ENCODE data around the gene MAGEH1. TPM values are rescaled to one million over a fixed set of nuclear protein-coding genes. Genes with fewer than 3 reads are reported as not detected.
A peak's percentile ranks its signal among the peaks of the same experiment; 100 is the strongest.
"Not testable (repeated sequence)": the region's sequence is repeated elsewhere in the genome, so short reads cannot be mapped to it uniquely, and the experiment has no call there.

Gene MAGEH1
- total and polyA plus RNA-seq, 2 experiments from 2014 or later: 37.2 to 38.3 TPM

DNA sequence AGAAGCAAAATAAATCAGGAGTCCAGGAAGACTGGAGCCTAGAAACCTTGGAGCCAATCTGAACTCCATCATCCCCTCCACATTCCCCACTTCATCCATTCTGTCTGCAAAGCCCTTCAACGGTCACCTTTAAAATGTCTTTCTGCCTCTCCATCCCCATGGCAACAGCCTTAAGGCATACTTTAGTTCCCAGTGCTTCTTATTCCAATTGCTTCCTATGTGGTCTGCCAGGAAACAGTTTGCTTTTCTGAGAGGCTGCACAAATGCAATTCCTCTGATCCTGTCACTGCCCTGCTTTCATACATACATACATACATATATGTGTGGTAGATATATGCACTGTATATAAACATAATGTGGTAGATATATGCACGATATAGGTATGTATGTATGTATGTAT, 786 bp upstream of the MAGEH1 start:
- peak overlapping the region; percentile 94; the same call in 1 of the 2 replicates for H2AFZ ChIP-seq
- no peak for TF ChIP-seq EZH2phosphoT487 (IDR thresholded peaks at IDR 0.05; ENCODE audit: insufficient read depth, low read depth)
- no peak for TF ChIP-seq EZH2 (IDR thresholded peaks at IDR 0.05; ENCODE audit: insufficient read depth, poor library complexity, severe bottlenecking)
- no peaks in the 10 kb centered on the region for H3K4me1 ChIP-seq (ENCODE audit: insufficient read depth)
- H3K36me3 ChIP-seq (ENCODE audit: low read depth): no peaks in the 10 kb centered on the region
- H3K9me3 ChIP-seq (ENCODE audit: low read depth): no peaks in the 10 kb centered on the region
- no peak overlapping the region for H3K4me2 ChIP-seq (ENCODE audit: unreplicated experiment)
- peak overlapping the region; percentile 96 for H3K4me3 ChIP-seq
- H3K27ac ChIP-seq: peak overlapping the region; percentile 93; the same call in 1 of the 2 replicates
- peak overlapping the region; percentile 96; the same call in 1 of the 2 replicates for H3K9ac ChIP-seq
- H3K79me2 ChIP-seq (ENCODE audit: insufficient read depth): peaks cover 11% of the 10 kb centered on the region
- no peaks in the 10 kb centered on the region for H4K20me1 ChIP-seq (ENCODE audit: insufficient read depth)
- peak; percentile 4 for DNase-seq
- WGBS, 2 experiments (ENCODE audit: low coverage in 1 of 2, low lambda C conversion rate in 2 of 2, missing lambda C conversion rate in 2 of 2): 0 to 8% methylated on average over 2 of the region's 2 CpGs
- in situ Hi-C loops (cut with MboI): no loop called here
- no peaks in the 10 kb centered on the region for H3K27me3 ChIP-seq (replicated peaks; ENCODE audit: insufficient read depth)
- no peaks in the 10 kb centered on the region for H3F3A ChIP-seq (ENCODE audit: insufficient read depth)
- no peaks in the 10 kb centered on the region for H3K9me2 ChIP-seq (ENCODE audit: insufficient read depth)

DNA sequence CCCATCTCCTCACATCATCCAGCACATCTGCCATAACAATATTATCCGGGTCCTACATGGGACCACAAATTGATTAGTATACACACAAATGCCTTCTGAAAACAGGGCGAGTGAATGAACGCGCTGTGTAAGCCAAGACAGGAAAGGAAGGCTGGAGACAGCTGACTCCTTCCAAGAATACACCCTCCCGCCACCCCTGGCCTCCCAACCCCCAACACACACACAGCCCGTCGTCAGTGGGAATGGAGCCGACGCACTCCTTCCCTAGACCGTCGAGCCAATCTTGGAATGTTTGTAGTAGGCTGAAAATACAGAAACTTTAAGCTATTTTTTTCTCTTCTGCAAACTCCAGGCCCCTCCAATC, 319 bp upstream of the MAGEH1 start:
- WGBS, 2 experiments (ENCODE audit: low coverage in 1 of 2, low lambda C conversion rate in 2 of 2, missing lambda C conversion rate in 2 of 2): 0% methylated on average over 9 to 10 of the region's 11 CpGs
- H3K4me2 ChIP-seq (ENCODE audit: unreplicated experiment): peak overlapping the region; percentile 82
- peak overlapping the region; percentile 96 for H3K9ac ChIP-seq
- H3K27me3 ChIP-seq (replicated peaks; ENCODE audit: insufficient read depth): no peaks in the 10 kb centered on the region
- H3K27ac ChIP-seq: peak overlapping the region; percentile 93
- H3K79me2 ChIP-seq (ENCODE audit: insufficient read depth): peaks cover 11% of the 10 kb centered on the region
- no peaks in the 10 kb centered on the region for H4K20me1 ChIP-seq (ENCODE audit: insufficient read depth)
- peak overlapping the region; percentile 96 for H3K4me3 ChIP-seq
- peak overlapping the region; percentile 94 for H2AFZ ChIP-seq
- no peak for TF ChIP-seq EZH2phosphoT487 (IDR thresholded peaks at IDR 0.05; ENCODE audit: insufficient read depth, low read depth)
- TF ChIP-seq EZH2 (IDR thresholded peaks at IDR 0.05; ENCODE audit: insufficient read depth, poor library complexity, severe bottlenecking): no peak
- no peaks in the 10 kb centered on the region for H3K36me3 ChIP-seq (ENCODE audit: low read depth)
- no peaks in the 10 kb centered on the region for H3K9me3 ChIP-seq (ENCODE audit: low read depth)
- DNase-seq: no peak
- no peaks in the 10 kb centered on the region for H3K9me2 ChIP-seq (ENCODE audit: insufficient read depth)
- no peaks in the 10 kb centered on the region for H3F3A ChIP-seq (ENCODE audit: insufficient read depth)
- in situ Hi-C loops (cut with MboI): no loop called here
- H3K4me1 ChIP-seq (ENCODE audit: insufficient read depth): no peaks in the 10 kb centered on the region

DNA sequence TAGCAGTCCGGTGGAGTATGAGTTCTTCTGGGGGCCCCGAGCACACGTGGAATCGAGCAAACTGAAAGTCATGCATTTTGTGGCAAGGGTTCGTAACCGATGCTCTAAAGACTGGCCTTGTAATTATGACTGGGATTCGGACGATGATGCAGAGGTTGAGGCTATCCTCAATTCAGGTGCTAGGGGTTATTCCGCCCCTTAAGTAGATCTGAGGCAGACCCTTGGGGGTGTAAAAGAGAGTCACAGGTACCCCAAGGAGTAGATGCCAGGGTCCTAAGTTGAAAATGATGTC, 852 bp downstream of the MAGEH1 start:
- H3K27me3 ChIP-seq (replicated peaks; ENCODE audit: insufficient read depth): no peaks in the 10 kb centered on the region
- H3K36me3 ChIP-seq (ENCODE audit: low read depth): no peaks in the 10 kb centered on the region
- peak overlapping the region; percentile 96 for H3K9ac ChIP-seq
- H3K27ac ChIP-seq: peak overlapping the region; percentile 93
- in situ Hi-C loops (cut with MboI): no loop called here
- WGBS, 2 experiments (ENCODE audit: low coverage in 1 of 2, low lambda C conversion rate in 2 of 2, missing lambda C conversion rate in 2 of 2): 1 to 3% methylated on average over 8 to 9 of the region's 9 CpGs
- TF ChIP-seq EZH2 (IDR thresholded peaks at IDR 0.05; ENCODE audit: insufficient read depth, poor library complexity, severe bottlenecking) (no peak), EZH2phosphoT487 (IDR thresholded peaks at IDR 0.05; ENCODE audit: insufficient read depth, low read depth) (no peak)
- no peaks in the 10 kb centered on the region for H4K20me1 ChIP-seq (ENCODE audit: insufficient read depth)
- DNase-seq: no peak
- H3K9me3 ChIP-seq (ENCODE audit: low read depth): no peaks in the 10 kb centered on the region
- H3K4me2 ChIP-seq (ENCODE audit: unreplicated experiment): peak overlapping the region; percentile 82
- peak overlapping the region; percentile 96 for H3K4me3 ChIP-seq
- H3K9me2 ChIP-seq (ENCODE audit: insufficient read depth): no peaks in the 10 kb centered on the region
- H2AFZ ChIP-seq: peak overlapping the region; percentile 94
- H3K4me1 ChIP-seq (ENCODE audit: insufficient read depth): no peaks in the 10 kb centered on the region
- peaks cover 11% of the 10 kb centered on the region for H3K79me2 ChIP-seq (ENCODE audit: insufficient read depth)
- H3F3A ChIP-seq (ENCODE audit: insufficient read depth): no peaks in the 10 kb centered on the region

DNA sequence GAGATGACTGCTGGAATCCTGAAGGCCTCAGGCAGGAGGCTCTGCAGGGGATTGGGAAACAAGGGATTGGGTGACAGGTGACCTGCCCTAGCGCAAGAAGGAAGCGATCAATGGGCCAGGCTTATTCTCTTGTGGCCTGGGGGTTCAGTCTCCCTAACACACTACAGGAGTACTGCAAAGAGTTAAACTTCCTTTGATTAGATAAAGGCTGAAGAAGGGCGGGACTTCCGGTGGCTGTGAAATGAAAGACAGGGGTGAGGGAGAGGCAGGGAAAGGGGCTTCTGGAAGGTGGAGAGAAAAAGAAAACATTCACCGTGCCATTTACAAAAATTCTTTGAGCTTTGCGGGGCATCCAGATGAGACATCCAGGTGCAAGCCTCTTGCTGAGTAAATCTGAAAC, 3.8 kb downstream of the MAGEH1 start:
- DNase-seq; H2AFZ ChIP-seq; H4K20me1 ChIP-seq (ENCODE audit: insufficient read depth); in situ Hi-C loops (cut with MboI); H3K9me2 ChIP-seq (ENCODE audit: insufficient read depth); H3F3A ChIP-seq (ENCODE audit: insufficient read depth); H3K4me2 ChIP-seq (ENCODE audit: unreplicated experiment); H3K4me1 ChIP-seq (ENCODE audit: insufficient read depth); H3K27ac ChIP-seq; H3K27me3 ChIP-seq (replicated peaks; ENCODE audit: insufficient read depth); H3K4me3 ChIP-seq; H3K9ac ChIP-seq; H3K9me3 ChIP-seq (ENCODE audit: low read depth); H3K36me3 ChIP-seq (ENCODE audit: low read depth): not testable (repeated sequence)
- peaks cover 11% of the 10 kb centered on the region for H3K79me2 ChIP-seq (ENCODE audit: insufficient read depth)
- no CpG with 5 or more reads among the region's 6 CpGs for WGBS, 2 experiments (ENCODE audit: low coverage in 1 of 2, low lambda C conversion rate in 2 of 2, missing lambda C conversion rate in 2 of 2)

DNA sequence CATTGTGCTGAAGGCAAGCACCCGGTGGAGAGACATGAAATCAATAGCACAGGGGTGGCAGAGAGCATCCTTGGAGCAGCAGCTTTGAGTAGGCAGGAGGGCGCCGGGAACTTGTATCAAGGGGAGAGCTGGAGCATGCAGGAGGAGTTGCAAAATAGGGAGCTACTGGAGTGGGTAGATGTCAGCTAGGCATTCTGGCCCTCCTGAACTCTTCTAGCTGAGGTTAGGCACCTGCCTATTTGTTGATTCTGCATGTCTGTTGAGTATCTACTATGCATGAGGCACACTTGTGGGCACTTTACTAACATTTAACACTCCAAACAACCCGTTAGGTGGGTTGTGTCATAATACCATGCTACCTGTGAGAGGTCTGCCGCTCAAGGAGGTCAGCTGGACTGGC, 7.5 kb downstream of the MAGEH1 start:
- H3K9ac ChIP-seq; H3K27ac ChIP-seq; H3K4me1 ChIP-seq (ENCODE audit: insufficient read depth); H3K9me3 ChIP-seq (ENCODE audit: low read depth); H3K36me3 ChIP-seq (ENCODE audit: low read depth); H4K20me1 ChIP-seq (ENCODE audit: insufficient read depth); DNase-seq; H3K4me2 ChIP-seq (ENCODE audit: unreplicated experiment); H3F3A ChIP-seq (ENCODE audit: insufficient read depth); H2AFZ ChIP-seq; H3K4me3 ChIP-seq; H3K9me2 ChIP-seq (ENCODE audit: insufficient read depth); H3K27me3 ChIP-seq (replicated peaks; ENCODE audit: insufficient read depth); H3K79me2 ChIP-seq (ENCODE audit: insufficient read depth); in situ Hi-C loops (cut with MboI): not testable (repeated sequence)
- no CpG with 5 or more reads among the region's 5 CpGs for WGBS, 2 experiments (ENCODE audit: low coverage in 1 of 2, low lambda C conversion rate in 2 of 2, missing lambda C conversion rate in 2 of 2)

DNA sequence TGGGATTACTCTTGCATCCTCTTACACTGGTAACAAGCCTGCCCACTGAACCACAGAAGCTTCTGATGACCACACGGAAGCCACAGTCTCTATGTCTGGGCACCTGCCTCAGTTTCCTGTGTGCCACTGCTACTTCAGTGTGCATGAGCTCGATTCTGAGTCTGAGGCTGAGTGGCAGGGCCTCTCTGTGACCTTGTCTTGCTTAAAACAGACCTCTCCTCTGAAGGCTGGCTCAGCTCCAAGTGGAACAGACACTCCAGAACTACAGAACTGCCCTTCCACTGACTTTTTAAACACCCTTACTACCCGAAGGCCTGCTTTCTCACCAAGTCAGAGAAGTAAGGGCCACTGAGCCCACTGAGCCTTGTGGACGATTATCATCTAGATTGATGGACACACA, 8.0 kb downstream of the MAGEH1 start:
- no CpG with 5 or more reads among the region's 4 CpGs for WGBS, 2 experiments (ENCODE audit: low coverage in 1 of 2, low lambda C conversion rate in 2 of 2, missing lambda C conversion rate in 2 of 2)
- H3K9ac ChIP-seq: not testable (repeated sequence)

DNA sequence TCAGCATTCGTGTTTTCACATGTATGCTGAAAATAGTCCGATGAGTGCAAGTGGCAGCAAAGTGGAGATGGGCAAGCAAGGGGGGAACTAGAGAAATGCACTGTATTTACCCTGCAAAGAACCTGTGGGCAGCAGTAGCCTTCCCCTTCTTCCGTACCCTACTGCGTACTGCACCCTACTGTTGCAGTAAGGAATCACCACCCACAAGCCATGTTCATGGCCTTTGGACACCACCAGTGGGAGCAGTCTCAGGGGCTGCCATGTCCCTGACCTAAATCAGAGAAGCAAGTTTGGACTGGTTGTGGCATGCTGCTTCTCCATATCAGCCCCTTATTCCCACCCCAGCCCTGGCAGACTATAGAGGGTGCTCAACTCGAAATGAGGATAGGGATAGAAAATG, 12.1 kb downstream of the MAGEH1 start:
- H3K4me1 ChIP-seq (ENCODE audit: insufficient read depth); DNase-seq; H3K9me2 ChIP-seq (ENCODE audit: insufficient read depth); H2AFZ ChIP-seq; H3K27ac ChIP-seq; H3K4me3 ChIP-seq; H3K27me3 ChIP-seq (replicated peaks; ENCODE audit: insufficient read depth); H3K9ac ChIP-seq; in situ Hi-C loops (cut with MboI); H3F3A ChIP-seq (ENCODE audit: insufficient read depth); H4K20me1 ChIP-seq (ENCODE audit: insufficient read depth); H3K4me2 ChIP-seq (ENCODE audit: unreplicated experiment); H3K79me2 ChIP-seq (ENCODE audit: insufficient read depth); H3K36me3 ChIP-seq (ENCODE audit: low read depth); H3K9me3 ChIP-seq (ENCODE audit: low read depth): not testable (repeated sequence)
- WGBS, 2 experiments (ENCODE audit: low coverage in 1 of 2, low lambda C conversion rate in 2 of 2, missing lambda C conversion rate in 2 of 2): no CpG with 5 or more reads among the region's 5 CpGs

More for the DNA sequence above, 8.0 kb downstream of the MAGEH1 start:
- DNase-seq; H3K4me3 ChIP-seq; H3K27me3 ChIP-seq (replicated peaks; ENCODE audit: insufficient read depth); H4K20me1 ChIP-seq (ENCODE audit: insufficient read depth); H3K36me3 ChIP-seq (ENCODE audit: low read depth); H3K4me1 ChIP-seq (ENCODE audit: insufficient read depth); H3K4me2 ChIP-seq (ENCODE audit: unreplicated experiment); H2AFZ ChIP-seq; H3K9me3 ChIP-seq (ENCODE audit: low read depth); H3F3A ChIP-seq (ENCODE audit: insufficient read depth); H3K79me2 ChIP-seq (ENCODE audit: insufficient read depth); H3K27ac ChIP-seq; in situ Hi-C loops (cut with MboI); H3K9me2 ChIP-seq (ENCODE audit: insufficient read depth): not testable (repeated sequence)

Measured in GM23248 (cell line).